HG03175 (cell line): ENCODE results near the gene MED15.

Experiments
- ATAC-seq: cut with Tn5 transposase; IDR thresholded peaks from one replicate; pipeline ENCODE4 v1.9.1; 2021; ENCODE audit warnings: mild to moderate bottlenecking, moderate library complexity; ENCODE audit not compliant: unreplicated experiment

Gene MED15

GRCh38 chr22:20550851-20551744, 43.7 kb downstream of the MED15 start:
- no peak for ATAC-seq

GRCh38 chr22:20551805-20552442, 44.5 kb downstream of the MED15 start:
- ATAC-seq = no peak

GRCh38 chr22:20552443-20553401, 45.3 kb downstream of the MED15 start:
- no peak for ATAC-seq

GRCh38 chr22:20553947-20554741, 46.7 kb downstream of the MED15 start:
- ATAC-seq = no peak

- no peak for ATAC-seq
Observed at GRCh38 chr22:20554824-20555223, 47.4 kb downstream of the MED15 start.

GRCh38 chr22:20558534-20558933, 51.1 kb downstream of the MED15 start:
- ATAC-seq = no peak

- ATAC-seq = no peak
Observed at GRCh38 chr22:20559174-20559760, 51.9 kb downstream of the MED15 start.

- ATAC-seq = no peak
Observed at GRCh38 chr22:20560716-20561115, 53.3 kb downstream of the MED15 start.

GRCh38 chr22:20561882-20562281, 54.5 kb downstream of the MED15 start:
- ATAC-seq = no peak

GRCh38 chr22:20562607-20563465, 55.4 kb downstream of the MED15 start:
- ATAC-seq = no peak

GRCh38 chr22:20563466-20563906, 56.1 kb downstream of the MED15 start:
- no peak for ATAC-seq

GRCh38 chr22:20563941-20564371, 56.5 kb downstream of the MED15 start:
- ATAC-seq = no peak

- no peak for ATAC-seq
Observed at GRCh38 chr22:20565079-20565734, 57.8 kb downstream of the MED15 start.

GRCh38 chr22:20565761-20566160, 58.4 kb downstream of the MED15 start:
- ATAC-seq = no peak

GRCh38 chr22:20566420-20567260, 59.2 kb downstream of the MED15 start:
- no peak for ATAC-seq

GRCh38 chr22:20567371-20567847, 60.0 kb downstream of the MED15 start:
- ATAC-seq = no peak

- no peak for ATAC-seq
Observed at GRCh38 chr22:20567993-20568417, 60.6 kb downstream of the MED15 start.
